Osteoblast (primary cell): Measurements from ENCODE around the gene TBC1D7. TPM values are rescaled to one million over a fixed set of nuclear protein-coding genes. Genes with fewer than 3 reads are reported as not detected.

Experiments
- DNase-seq: peaks from one replicate; pipeline ENCODE4 v3.0.0; 2011; ENCODE audit warnings: low spot score, mixed read lengths; ENCODE audit not compliant: insufficient read length; ENCODE audit errors: missing footprints
- H2AFZ ChIP-seq: 2 replicates; pipeline ENCODE4 v1.6.0; 2011; ENCODE audit warnings: mild to moderate bottlenecking, low read length
- H3K27ac ChIP-seq: 2 replicates; pipeline ENCODE4 v1.5.1; 2011; ENCODE audit warnings: mild to moderate bottlenecking, low read depth, low read length, moderate library complexity
- H3K27me3 ChIP-seq: 2 replicates; pipeline ENCODE4 v1.6.0; 2012; ENCODE audit warnings: mild to moderate bottlenecking, control low read depth, inconsistent platforms, low read length, moderate library complexity; ENCODE audit not compliant: insufficient read depth
- H3K36me3 ChIP-seq: 2 replicates; pipeline ENCODE4 v1.5.1; 2011; ENCODE audit warnings: mild to moderate bottlenecking, low read length, control low read depth, moderate library complexity; ENCODE audit not compliant: insufficient read depth
- H3K4me1 ChIP-seq: 2 replicates; pipeline ENCODE4 v1.5.1; 2011; ENCODE audit warnings: mild to moderate bottlenecking, low read length, control low read depth, moderate library complexity; ENCODE audit not compliant: insufficient read depth
- H3K4me2 ChIP-seq: 2 replicates; pipeline ENCODE4 v1.6.0; 2011; ENCODE audit warnings: mild to moderate bottlenecking, low read length; ENCODE audit not compliant: insufficient read depth
- H3K4me3 ChIP-seq: fragments of 200-600 bp; sonication (generic); 3 replicates; pipeline ENCODE4 v1.5.1; 2012; ENCODE audit warnings: mild to moderate bottlenecking, low read length, inconsistent platforms; ENCODE audit not compliant: insufficient read depth
- H3K79me2 ChIP-seq: 2 replicates; pipeline ENCODE4 v1.6.0; 2012; ENCODE audit warnings: mild to moderate bottlenecking, low read length, control low read depth, inconsistent platforms; ENCODE audit not compliant: insufficient read depth
- H3K9me3 ChIP-seq: 2 replicates; pipeline ENCODE4 v1.5.1; 2011; ENCODE audit warnings: low read depth, low read length, control low read depth
- H4K20me1 ChIP-seq: 2 replicates; pipeline ENCODE4 v1.6.0; 2012; ENCODE audit warnings: mild to moderate bottlenecking, low read length, control low read depth; ENCODE audit not compliant: insufficient read depth
- CTCF ChIP-seq: IDR thresholded peaks from 2 replicates; pipeline ENCODE4 v1.5.1; 2011; ENCODE audit warnings: mild to moderate bottlenecking, low read depth, low read length, moderate library complexity; ENCODE audit errors: extremely low read depth
- total RNA-seq: library from RNA; depleted of rRNA; stranded (reverse); fragments of >200 nt; gene quantifications from 2 replicates; pipeline ENCODE4 v1.2.3, GENCODE V29; 2012

The TBC1D7 gene
- total RNA-seq, 1 donor, result 18.8 TPM

GRCh38 chr6:13296536-13296997, 31.8 kb downstream of the TBC1D7 start:
- Histone ChIP-seq H3K4me1 (no peaks in the 10 kb centered on the region), H4K20me1 (no peaks in the 10 kb centered on the region), H3K27ac (no peak overlapping the region), H3K79me2 (no peaks in the 10 kb centered on the region), H3K27me3 (no peaks in the 10 kb centered on the region), H3K9me3 (no peaks in the 10 kb centered on the region), H2AFZ (no peak overlapping the region), H3K36me3 (peaks cover 30% of the 10 kb centered on the region), H3K4me3 (no peak overlapping the region), H3K4me2 (no peak overlapping the region)
- TF ChIP-seq CTCF, result no peak
- peak; percentile 71 for DNase-seq

- Histone ChIP-seq H3K79me2 (no peaks in the 10 kb centered on the region), H3K4me2 (no peak overlapping the region), H3K36me3 (peaks cover 32% of the 10 kb centered on the region), H3K4me1 (no peaks in the 10 kb centered on the region), H3K4me3 (no peak overlapping the region), H3K27ac (no peak overlapping the region), H3K27me3 (no peaks in the 10 kb centered on the region), H3K9me3 (no peaks in the 10 kb centered on the region), H4K20me1 (no peaks in the 10 kb centered on the region), H2AFZ (no peak overlapping the region)
- no peak for DNase-seq
- no peak for TF ChIP-seq CTCF
These were observed 32.8 kb downstream of the TBC1D7 start for GRCh38 chr6:13295576-13295975.

DNA sequence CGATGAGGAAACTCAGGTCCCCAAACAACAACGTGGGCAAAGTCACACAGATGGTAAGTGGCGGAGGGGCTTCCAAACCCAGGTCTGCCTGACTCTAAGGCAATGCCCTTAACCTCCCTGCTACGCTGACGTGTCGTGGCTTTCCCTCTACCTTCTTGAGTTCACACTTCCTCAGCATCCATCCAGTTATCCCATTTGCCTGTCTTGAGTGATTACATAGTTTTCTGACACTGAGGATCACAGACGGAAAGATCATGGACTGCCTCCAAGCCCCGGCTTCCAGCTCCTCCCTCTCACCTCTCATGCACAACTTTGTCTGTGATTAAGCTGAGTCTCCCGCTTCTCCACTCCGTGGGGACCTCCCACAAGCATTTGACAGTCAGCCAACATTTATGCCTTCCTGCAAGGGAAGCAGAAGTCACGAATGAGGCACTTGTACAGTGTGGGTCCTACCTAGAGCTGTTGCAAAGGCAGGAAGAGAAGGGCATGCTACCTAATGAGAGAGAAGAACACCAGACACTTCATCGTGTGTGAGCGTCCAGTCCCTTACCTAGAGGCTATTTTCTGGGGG, 33.8 kb downstream of the TBC1D7 start:
- H4K20me1 ChIP-seq, result no peaks in the 10 kb centered on the region
- no peak overlapping the region for H2AFZ ChIP-seq

DNA sequence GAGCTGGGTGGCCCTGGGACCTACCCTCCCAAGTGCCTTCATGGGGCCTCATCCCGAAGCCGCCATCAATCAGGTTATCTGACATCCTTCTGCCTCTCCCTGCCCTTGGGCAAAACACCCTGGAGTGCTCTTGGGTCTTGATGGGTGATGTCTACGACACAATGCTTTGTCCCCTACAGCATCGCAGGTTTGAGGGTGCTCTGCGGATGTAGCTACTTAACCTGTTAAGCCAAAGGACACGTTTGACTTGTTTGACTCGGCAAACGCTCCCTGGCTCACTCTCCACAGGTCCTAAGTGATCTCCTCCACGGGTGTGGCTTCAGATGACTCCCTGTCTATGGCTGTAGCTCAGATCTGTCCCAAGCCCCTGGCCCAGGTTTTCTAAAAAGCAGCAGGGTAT, 35.6 kb downstream of the TBC1D7 start:
- Histone ChIP-seq H3K36me3 (peaks cover 27% of the 10 kb centered on the region), H3K4me3 (no peak overlapping the region), H3K79me2 (no peaks in the 10 kb centered on the region), H3K27ac (no peak overlapping the region), H2AFZ (no peak overlapping the region), H4K20me1 (no peaks in the 10 kb centered on the region), H3K9me3 (no peaks in the 10 kb centered on the region), H3K27me3 (no peaks in the 10 kb centered on the region), H3K4me2 (no peak overlapping the region), H3K4me1 (no peaks in the 10 kb centered on the region)
- no peak for DNase-seq
- no peak for TF ChIP-seq CTCF

More for the DNA sequence above, 33.8 kb downstream of the TBC1D7 start:
- Histone ChIP-seq H3K27ac (no peak overlapping the region), H3K4me1 (no peaks in the 10 kb centered on the region), H3K79me2 (no peaks in the 10 kb centered on the region), H3K36me3 (peaks cover 32% of the 10 kb centered on the region), H3K9me3 (no peaks in the 10 kb centered on the region), H3K4me3 (no peak overlapping the region), H3K27me3 (no peaks in the 10 kb centered on the region), H3K4me2 (no peak overlapping the region)
- no peak for DNase-seq
- TF ChIP-seq CTCF, result no peak
